ENCODE results near the gene MGAT4B.

DNA sequence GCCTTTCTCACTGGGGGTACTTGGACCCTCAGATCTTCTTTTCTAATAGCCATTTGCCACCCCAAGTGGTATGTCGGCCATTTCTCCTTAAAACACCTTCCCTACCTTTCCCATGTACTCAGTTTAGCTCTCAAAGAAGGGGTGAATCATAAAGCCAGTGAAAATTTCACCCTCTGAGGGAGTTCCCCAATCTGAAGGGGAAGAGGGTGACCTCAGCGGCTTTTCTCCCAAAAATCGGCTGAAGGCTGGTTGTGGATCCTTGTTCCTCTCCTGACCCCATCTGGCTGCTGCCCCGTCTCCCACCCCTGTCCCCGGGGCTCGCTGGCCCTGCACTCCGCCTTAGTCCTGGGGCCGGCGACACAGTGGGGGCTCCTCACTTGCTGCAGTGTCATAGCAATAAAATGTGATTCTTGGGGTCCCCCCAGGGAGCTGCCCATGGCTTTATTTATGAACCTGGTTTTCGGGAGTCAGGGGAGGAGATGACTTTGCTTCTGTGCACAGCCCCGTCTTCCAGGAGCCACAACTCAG, 30.2 kb downstream of the MGAT4B start:
- TF ChIP-seq, protein P1, sequence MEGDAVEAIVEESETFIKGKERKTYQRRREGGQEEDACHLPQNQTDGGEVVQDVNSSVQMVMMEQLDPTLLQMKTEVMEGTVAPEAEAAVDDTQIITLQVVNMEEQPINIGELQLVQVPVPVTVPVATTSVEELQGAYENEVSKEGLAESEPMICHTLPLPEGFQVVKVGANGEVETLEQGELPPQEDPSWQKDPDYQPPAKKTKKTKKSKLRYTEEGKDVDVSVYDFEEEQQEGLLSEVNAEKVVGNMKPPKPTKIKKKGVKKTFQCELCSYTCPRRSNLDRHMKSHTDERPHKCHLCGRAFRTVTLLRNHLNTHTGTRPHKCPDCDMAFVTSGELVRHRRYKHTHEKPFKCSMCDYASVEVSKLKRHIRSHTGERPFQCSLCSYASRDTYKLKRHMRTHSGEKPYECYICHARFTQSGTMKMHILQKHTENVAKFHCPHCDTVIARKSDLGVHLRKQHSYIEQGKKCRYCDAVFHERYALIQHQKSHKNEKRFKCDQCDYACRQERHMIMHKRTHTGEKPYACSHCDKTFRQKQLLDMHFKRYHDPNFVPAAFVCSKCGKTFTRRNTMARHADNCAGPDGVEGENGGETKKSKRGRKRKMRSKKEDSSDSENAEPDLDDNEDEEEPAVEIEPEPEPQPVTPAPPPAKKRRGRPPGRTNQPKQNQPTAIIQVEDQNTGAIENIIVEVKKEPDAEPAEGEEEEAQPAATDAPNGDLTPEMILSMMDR (IDR thresholded peaks at IDR 0.05; ENCODE audit: insufficient read depth, low read depth, low read length) = no peak
- no peak for TF ChIP-seq EZH2 (IDR thresholded peaks at IDR 0.05; ENCODE audit: insufficient read depth, low read length)
